HG03432 (cell line): ENCODE data around the gene RAP1GDS1.
"Not testable (repeated sequence)": the region's sequence is repeated elsewhere in the genome, so short reads cannot be mapped to it uniquely, and the experiment has no call there.

ENCODE experiments used
- ATAC-seq: cut with Tn5 transposase; IDR thresholded peaks from one replicate; pipeline ENCODE4 v1.9.1; 2021; ENCODE audit warnings: mild to moderate bottlenecking, moderate library complexity; ENCODE audit not compliant: unreplicated experiment

The RAP1GDS1 gene

DNA sequence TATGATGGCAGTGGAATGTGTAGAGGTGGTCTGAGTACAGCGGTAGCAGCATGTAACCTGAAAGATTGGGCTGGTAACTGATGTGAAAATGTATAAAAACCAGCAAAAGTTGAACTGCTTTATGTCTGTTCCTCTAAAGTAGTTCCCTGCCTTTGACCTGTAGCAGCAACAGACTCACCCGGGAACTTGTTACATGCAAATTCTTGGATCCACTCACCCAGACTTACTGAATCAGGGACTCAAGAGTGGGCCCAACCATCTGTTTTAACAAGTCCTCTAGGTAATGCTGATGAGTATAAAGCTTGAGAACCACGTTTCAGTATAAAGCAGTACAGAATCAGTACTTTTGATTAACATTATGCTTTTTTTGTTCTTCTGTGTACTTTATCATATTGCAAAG lies 84.7 kb downstream of the RAP1GDS1 start:
- ATAC-seq, result no peak

DNA sequence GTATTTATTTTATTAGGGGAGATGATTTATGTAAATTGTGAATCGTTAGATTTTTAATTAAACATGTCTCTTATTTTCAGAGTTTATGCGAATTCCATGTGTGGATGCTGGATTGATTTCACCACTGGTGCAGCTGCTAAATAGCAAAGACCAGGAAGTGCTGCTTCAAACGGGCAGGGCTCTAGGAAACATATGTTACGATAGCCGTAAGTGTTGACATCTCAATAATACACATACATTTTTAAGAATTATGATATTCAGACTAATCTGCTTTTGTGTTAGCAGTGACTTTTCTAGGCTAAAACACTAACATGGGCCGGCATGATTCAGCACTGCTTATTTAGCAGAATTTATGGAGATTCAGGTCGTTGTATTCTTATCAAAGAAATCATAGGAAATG lies 91.2 kb downstream of the RAP1GDS1 start:
- no peak for ATAC-seq

DNA sequence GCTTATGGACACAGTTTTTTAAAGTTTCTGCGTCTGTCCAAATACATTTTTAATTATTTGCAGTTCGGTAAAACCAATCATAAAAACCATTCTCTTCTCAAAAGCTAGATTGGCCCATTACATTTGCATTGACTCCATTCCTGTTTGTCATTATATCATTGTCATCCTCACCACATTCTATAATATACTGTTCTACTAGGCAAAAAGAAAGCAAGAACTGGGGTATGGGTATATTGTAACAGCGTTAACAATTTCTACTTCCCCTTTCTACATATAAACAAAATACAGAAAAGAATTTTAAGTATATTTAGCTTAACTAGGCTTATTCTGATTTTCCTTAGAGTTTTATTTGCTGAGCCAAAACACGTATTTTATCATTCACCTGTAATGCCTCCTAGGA lies 91.8 kb downstream of the RAP1GDS1 start:
- ATAC-seq, result peak; percentile 71

DNA sequence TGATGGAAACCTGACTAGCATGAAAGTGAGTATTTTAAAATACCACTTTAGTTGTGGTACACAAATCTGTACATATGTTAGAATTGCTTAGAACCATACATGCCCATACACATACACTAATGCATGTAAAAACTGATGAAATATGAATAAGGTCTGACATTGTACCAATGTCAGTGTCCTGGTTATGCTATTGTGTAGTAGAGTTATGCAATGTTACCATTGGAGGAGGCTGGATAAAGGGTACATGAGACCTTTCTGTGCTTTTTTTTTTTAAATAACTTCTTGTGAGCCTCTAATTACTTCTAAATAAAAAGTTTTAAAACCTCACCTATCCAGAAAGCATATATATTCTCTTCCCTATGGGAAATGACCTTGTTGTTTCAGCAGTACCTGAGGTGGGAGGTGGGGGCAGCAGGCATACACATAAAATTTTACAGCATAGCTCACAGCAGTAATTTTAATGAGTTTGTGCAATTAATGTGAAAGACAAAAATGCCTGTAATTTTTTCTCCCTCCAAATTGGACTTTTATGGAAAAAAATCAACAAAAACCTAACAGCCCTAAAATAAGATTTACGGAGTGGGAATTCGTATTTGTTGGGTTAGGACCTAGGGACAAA lies 97.6 kb downstream of the RAP1GDS1 start:
- ATAC-seq, result no peak

DNA sequence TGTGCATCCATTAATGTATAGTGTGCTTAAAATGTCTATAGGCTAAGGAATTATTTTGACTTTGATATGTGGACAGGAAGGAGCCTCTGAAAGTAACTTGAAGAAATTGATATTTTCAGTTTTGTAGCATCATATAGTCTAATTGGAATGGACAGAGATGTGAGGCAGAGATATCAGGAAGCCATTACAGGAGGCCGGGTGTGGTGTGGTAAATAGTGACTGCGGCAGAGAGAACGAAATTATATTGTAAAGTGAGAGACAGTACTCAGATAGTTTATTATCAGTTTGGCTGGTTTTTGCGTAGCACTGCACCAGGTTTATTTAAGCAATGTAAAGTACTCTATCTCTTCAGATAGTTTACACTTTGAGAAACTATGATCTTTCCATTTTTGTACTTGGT lies 98.5 kb downstream of the RAP1GDS1 start:
- ATAC-seq, result no peak

DNA sequence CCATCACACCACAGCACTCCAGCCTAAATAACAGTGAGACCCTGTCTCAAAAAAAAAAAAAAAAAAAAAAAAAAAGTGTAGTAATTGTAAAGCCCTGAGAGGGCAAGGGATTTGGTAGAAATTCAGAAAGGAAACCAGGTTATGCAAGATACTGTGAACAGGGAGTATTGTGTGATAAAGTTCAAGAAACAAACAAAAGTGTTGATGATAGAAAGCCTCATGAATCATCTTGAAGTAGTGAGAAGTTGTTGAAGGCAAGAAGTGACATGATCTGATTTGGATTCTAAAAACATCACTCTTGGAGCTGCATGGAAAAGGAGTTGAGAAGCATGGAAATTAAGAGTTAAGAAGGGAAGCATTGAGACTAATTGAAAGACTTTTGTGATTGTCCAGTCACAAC lies 102.2 kb downstream of the RAP1GDS1 start:
- no peak for ATAC-seq

DNA sequence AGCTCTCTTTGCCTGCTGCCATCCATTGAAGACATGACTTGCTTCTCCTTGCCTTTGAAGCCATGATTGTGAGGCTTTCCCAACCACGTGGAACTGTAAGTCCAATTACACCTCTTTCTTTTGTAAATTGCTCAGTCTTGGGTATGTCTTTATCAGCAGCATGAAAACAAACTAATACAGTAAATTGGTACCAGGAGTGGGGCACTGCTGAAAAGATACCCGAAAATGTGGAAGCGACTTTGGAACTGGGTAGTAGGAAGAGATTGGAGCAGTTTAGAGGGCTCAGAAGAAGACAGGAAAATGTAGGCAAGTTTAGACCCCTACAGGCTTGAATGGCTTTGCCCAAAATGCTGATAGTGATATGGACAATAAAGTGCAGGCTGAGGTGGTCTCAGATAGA lies 105.1 kb downstream of the RAP1GDS1 start:
- not testable (repeated sequence) for ATAC-seq

DNA sequence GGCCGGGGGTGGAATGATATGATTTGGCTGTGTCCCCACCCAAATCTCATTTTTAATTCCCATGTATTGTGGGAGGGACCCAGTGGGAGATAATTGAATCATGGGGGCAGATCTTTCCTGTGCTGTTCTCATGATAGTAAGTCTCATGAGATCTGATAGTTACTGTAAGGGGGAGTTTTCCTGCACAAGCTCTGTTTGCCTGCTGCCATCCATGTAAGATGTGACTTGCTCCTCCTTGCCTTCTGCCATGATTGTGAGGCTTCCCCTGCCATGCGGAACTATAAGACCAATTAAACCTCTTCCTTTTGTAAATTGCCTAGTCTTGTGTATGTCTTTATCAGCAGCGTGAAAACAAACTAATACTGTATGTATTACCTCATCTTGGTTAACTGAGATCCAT lies 106.8 kb downstream of the RAP1GDS1 start:
- ATAC-seq, result not testable (repeated sequence)

DNA sequence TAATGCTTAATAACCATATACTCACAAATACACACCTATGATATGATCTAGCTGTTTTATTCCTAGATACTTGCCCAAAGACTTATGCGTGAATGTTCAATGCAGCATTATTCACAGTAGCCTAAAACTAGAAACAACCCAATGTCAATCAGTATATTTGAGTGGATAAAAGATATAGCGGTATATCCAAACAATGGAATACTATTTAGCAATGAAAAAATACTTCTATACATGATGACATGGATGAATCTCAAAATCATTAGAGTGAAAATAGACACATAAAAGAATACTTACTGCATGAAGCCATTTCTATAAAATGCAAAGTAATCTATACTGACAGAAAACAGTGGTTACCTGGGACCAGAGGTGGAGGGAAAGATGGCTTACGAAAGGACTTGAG lies 108.1 kb downstream of the RAP1GDS1 start:
- no peak for ATAC-seq

DNA sequence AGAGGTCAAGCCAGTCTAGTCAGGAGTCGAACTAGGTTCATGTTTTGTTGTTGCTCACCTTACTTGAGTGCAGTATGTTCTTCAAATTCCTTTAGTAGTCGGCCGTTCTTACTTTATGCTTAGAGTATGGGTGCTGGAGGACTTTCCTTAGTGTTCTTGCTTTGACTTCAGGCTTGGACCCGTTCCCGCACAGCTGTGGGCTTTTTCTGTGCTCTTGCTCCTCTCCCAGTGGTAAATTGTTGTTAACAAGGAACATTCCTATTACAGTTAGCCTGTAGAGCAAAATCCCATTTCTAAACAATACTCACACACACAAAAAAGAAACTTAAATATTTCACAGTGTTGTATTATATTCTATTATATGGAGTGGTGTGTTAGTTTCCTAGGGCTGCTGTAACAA lies 113.5 kb downstream of the RAP1GDS1 start:
- ATAC-seq, result no peak

DNA sequence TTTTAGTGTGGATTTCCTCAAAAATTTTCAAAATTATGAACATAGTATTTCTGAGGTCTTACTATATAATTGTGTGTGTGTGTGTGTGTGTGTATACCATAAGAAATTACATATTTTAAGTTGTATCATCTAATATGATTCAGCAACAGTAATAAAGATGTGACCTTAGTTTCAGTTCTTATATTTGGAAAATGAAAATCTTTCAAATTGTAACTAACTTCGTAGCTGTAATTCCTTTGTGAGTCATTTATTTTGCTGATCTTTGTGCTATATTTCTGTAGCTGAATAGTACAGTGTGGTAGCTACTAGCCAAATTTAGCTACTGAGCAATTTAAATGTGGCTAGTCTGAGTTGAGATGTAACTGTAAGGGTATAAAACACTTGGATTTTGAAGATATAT lies 116.4 kb downstream of the RAP1GDS1 start:
- no peak for ATAC-seq

DNA sequence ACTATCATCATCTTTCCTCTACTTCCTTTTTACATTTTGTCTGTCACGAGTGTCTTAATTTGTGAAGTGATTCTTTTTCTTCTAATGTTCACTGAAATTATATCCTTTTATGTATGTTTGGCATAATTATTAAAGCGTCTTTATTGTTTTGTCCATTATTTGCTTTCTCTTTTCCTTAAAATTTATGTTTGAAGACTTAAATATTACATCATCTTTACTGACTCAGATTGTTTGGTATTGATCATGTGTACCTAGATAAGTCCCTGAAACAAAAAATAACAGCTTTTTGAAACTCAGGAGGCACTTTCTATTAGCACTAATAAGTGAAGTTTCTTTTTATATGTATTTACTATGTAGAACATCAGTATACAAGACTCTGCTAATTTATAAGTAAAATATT lies 120.1 kb downstream of the RAP1GDS1 start:
- ATAC-seq, result no peak

DNA sequence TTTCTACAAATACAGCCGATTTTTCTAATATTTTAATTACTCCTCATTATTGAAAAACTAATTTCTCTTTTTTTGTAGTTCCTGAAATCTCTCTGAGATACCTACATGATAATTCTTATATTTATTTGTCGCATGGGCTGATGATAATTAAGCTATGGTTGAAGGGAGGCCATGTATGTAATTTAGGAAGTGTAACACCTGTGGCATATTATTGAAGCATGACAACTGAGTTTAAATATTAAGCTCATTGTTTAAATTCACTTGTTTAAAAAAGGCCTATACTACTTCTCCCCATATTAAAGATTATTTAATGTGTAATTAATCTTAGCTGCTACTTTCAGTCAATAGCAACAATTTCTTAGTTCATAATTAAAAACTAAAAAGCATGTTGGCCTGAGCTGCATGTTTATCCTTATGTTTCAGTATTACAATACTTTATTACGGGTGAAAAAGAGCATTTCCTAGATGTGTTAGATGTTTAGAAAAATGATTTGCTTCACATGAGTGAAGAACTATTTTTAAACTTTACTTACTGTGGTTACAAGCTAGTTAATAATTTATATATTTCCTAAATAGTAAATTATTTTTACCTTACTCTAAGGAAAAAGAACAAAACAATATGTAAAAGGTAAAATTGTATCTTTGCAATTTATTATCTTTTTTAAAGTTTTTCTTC lies 122.4 kb downstream of the RAP1GDS1 start:
- peak; percentile 74 for ATAC-seq

DNA sequence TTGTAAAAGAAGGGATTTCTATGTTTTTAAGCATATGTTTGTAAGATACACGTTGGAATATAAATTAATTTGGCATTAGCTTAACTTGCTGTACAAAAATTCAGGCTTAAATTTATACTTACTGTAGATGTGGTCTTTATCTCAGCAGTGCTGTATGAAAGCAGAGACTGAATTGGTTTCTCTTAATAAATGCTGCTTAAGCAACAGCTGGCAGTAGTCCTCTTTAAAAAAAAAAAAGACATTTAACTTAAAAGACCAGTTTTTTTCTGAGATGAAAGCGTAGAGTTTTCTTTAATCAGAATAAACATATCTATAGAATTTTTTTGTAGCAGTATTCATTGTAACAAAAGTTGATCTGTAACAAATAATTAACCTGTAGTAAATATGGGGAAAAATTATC lies 124.6 kb downstream of the RAP1GDS1 start:
- no peak for ATAC-seq

DNA sequence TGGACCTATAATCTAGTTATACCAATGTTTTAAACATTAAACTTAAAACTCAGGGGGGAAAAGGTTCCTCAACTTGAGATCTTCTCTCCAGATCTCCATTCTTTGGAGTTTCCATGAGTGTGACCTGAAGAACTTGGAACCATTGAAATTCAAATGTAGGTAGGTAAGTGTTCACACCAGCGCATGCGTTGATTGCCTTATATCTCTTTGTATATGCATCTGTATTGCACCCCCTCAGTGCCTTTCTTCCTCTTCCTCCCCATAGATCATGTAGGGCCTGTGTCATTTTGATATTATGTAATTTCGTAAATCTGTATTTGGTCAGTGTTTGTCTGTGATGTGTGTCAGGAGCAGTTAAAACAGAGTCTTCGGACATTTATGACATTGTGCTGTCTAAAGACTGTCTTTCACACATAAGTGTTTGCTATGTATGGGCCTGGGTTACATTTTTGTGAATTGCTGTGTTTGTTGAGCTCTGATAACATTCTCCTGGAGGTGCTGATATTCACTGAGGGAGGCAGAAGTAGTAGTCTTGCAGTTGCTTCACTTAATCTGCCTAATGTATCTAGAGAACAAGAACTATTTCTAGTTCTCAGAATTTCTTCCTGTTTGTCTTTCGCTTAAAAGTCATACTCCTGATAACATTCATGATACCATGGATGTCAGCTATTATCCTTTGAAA lies 126.3 kb downstream of the RAP1GDS1 start:
- no peak for ATAC-seq

DNA sequence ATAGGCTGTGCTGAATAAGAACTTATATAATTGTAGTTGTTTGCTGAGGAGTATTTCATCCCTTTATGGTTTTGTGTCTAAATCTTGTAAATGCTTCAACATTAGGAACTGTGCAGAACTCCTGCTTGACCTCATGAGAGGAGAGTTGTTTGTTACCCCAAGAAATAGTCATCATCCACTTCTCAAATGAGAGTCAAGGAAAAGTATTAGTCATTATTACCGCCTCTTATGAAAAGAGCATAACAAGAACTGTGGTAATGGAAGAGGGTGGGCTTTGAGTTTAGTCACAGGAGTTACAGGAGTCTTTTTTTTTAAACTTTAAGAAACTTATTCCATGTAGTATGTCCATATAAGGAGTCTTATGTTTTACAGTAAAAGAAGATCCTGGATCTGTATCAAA lies 132.9 kb downstream of the RAP1GDS1 start:
- no peak for ATAC-seq

DNA sequence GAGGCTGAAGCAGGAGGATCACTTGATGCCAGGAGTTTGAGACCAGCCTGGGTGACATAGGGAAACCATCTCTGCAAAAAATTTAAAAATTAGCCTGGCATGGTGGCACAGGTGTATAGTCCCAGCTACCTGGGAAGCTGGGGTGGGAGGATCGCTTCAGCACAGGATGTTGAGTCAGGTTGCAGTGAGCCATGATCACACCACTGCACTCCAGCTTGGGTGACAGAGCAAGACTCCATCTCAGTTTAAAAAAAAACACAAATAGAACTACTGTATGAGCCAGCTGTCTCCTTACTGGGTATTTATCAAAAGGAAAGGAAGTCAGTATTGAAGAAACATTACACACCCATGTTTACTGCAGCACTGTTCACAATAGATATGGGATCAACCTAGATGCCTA lies 138.7 kb downstream of the RAP1GDS1 start:
- ATAC-seq, result no peak

DNA sequence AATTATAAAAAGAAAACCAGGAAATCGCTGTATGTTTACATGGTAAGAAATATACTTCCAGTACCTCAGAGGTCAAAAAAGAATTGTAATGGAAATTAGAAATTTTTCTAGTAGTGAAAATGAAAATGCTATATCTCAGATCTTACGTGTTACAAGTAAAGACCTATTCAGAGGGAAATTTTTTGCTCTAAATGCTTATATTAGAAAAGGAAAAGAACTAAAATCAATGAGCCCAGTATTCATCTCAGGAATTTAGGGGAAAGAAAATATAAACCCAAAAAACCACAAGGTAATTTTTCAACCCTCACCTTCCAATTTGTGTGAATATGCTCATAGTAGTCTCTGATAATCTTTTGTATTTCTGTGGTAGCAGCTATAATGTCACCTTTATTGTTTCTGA lies 145.6 kb downstream of the RAP1GDS1 start:
- peak; percentile 85 for ATAC-seq

DNA sequence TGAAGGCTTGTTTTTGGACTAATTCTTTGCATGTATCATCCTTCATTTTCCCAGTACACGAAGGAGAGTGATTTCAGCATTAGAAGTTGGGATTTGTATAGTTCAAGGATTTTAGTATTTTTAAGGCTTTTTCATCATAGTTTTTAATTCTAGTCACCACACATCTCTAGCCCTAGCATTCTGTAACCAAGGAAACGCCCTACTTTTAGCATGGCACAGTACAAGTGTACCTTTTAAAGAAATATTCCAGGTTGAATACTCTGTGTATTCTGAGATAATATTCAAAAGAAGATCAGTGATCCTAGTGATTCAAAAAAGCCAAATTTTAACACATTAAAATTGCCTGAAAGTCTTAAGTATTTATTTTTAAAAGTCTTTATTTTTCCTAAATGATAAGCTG lies 150.5 kb downstream of the RAP1GDS1 start:
- ATAC-seq, result no peak

DNA sequence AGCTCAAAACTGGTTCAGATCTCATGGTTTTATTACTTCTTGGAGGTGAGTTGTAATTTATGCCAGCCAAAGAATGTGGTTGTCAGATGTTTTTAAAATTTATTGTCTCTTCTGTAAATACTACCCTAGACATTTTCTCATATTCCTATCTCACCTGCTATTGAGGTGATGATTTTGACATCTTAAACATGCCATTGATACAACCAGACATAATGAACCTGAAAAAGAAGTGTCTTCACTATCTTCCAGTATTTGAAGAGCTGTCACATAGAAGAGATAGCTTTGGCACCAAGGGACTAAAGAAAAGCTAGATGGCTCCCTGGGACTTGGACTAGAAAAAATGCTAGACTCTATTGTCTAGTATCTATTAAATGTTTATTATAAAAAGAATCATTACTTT lies 155.7 kb downstream of the RAP1GDS1 start:
- ATAC-seq, result no peak

DNA sequence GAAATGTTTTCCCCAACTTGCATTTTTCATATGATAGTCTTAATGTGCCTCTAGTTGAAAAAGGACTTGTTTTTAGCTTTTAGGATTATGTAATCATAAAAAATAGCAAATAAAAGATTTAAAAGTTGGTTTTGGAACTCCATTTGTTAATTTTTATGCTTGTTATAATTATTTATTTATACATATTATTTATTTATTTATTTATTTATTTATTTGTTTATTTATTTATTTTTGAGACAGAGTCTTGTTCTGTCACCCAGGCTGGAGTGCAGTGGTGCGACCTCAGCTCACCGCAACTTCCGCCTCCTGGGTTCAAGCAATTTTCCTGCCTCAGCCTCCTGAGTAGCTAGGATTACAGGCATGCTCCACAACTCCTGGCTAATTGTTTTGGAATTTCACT lies 159.0 kb downstream of the RAP1GDS1 start:
- ATAC-seq, result not testable (repeated sequence)

DNA sequence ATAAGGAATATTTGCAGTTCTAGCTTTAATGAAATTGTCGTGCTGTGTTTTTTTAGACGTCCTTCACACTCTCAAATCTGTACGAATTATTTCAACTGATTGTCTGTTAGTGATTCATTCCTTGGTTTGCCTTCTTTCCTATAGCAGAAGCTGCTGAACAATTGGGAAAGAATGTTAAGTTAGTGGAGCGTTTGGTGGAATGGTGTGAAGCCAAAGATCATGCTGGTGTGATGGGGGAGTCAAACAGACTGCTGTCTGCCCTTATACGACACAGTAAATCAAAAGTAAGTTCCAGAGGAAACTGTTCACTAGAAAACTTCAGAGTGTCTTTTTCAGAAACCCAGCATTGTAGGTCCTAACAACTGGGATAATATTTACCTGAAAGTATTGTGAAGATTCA lies 159.9 kb downstream of the RAP1GDS1 start:
- ATAC-seq, result no peak
